D721Med (cell line): ENCODE measurements around the gene SEC11C.
A peak's percentile ranks its signal among the peaks of the same experiment; 100 is the strongest.

ENCODE experiments used
- DNase-seq: peaks from one replicate; pipeline ENCODE4 v3.0.0; 2011; ENCODE audit warnings: low spot score; ENCODE audit not compliant: insufficient read length
- FAIRE-seq: peaks from 2 replicates; lab custom pipeline; 2011; peaks lifted over from hg19 to GRCh38; lab: Jason Lieb, UNC
- TF ChIP-seq, protein P1 (sequence below): IDR thresholded peaks from 2 replicates; pipeline ENCODE4 v1.5.1; 2012; ENCODE audit warnings: mild to moderate bottlenecking, control low read depth; ENCODE audit not compliant: insufficient read depth; ENCODE audit errors: missing control alignments

Gene SEC11C

DNA sequence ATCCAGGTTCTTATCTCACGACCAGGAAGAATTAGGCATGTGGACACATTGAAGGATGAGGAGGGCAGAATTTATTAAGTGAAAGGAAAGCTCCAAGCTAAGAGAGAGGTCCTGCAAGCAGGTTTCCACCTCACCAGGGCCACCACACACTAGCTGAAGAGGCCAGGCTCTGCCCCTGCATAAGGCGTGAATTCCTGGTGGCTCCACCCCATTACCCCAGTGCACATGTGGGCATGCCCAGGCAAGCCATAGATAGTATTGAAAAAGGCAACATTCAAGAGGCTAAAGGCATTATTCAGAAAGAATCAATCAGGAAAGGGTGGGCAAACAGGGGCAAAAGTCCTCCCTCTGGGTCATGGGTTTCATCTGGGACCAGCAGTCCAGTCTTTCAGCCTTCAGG lies 49.3 kb downstream of the SEC11C start:
- FAIRE-seq (no peak), DNase-seq (no peak)
- TF ChIP-seq, protein P1, sequence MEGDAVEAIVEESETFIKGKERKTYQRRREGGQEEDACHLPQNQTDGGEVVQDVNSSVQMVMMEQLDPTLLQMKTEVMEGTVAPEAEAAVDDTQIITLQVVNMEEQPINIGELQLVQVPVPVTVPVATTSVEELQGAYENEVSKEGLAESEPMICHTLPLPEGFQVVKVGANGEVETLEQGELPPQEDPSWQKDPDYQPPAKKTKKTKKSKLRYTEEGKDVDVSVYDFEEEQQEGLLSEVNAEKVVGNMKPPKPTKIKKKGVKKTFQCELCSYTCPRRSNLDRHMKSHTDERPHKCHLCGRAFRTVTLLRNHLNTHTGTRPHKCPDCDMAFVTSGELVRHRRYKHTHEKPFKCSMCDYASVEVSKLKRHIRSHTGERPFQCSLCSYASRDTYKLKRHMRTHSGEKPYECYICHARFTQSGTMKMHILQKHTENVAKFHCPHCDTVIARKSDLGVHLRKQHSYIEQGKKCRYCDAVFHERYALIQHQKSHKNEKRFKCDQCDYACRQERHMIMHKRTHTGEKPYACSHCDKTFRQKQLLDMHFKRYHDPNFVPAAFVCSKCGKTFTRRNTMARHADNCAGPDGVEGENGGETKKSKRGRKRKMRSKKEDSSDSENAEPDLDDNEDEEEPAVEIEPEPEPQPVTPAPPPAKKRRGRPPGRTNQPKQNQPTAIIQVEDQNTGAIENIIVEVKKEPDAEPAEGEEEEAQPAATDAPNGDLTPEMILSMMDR, result no peak

GRCh38 chr18:59189746-59190145 lies 50.1 kb downstream of the SEC11C start:
- no peak for DNase-seq
- peak; percentile 94 for FAIRE-seq
- TF ChIP-seq, protein P1, result no peak

- DNase-seq (no peak), FAIRE-seq (no peak)
- TF ChIP-seq, protein P1, result no peak
These were observed 56.6 kb downstream of the SEC11C start for GRCh38 chr18:59196161-59196725.

DNA sequence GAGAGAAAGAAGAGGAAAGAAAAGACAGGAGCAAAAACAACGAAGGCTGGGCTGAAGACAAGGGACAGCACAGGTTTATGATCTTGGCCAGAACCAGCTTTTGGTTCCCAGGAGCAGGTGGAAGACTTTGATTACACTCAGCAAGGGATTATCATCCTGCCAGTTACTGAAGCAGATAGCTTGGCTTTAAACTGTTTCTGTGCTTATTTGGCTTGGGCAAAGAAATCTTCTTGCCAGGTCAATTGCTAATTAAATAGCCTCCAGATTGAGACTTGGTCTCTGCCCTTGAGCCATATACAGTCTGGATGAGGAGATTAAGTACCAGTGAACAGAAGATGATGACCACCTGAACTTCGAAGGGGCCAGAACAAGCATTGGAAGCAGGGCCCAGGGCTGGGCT lies 58.0 kb downstream of the SEC11C start:
- no peak for FAIRE-seq
- TF ChIP-seq, protein P1, result no peak
- no peak for DNase-seq

GRCh38 chr18:59198215-59198614 lies 58.5 kb downstream of the SEC11C start:
- DNase-seq (no peak), FAIRE-seq (no peak)
- TF ChIP-seq, protein P1, result no peak

GRCh38 chr18:59200787-59201186 lies 61.1 kb downstream of the SEC11C start:
- TF ChIP-seq, protein P1, result no peak
- FAIRE-seq, result peak; percentile 72
- no peak for DNase-seq

- DNase-seq (no peak), FAIRE-seq (peak; percentile 92)
These were observed 62.7 kb downstream of the SEC11C start for GRCh38 chr18:59202258-59202820.

More at GRCh38 chr18:59202258-59202820, 62.7 kb downstream of the SEC11C start:
- TF ChIP-seq, protein P1, result no peak
